Muscle of arm (tissue), 12 donors: ENCODE measurements around the gene MYMX. TPM values are rescaled to one million over a fixed set of nuclear protein-coding genes. Genes with fewer than 3 reads are reported as not detected.

Experiments used
- DNase-seq: peaks from one replicate; pipeline ENCODE4 v3.0.0-alpha.2; 2013
- polyA plus RNA-seq, 12 donors: library from polyadenylated mRNA; unstranded; fragments of 120-200 nt; gene quantifications; one replicate each; pipeline ENCODE4 v1.2.1, GENCODE V29; 2013; ENCODE audit not compliant: insufficient read length in 12 of 12

MYMX gene
- polyA plus RNA-seq, 12 donors = 7.9 to 28.6 (median 18.8) TPM; not detected in 2

GRCh38 chr6:44262467-44263353 is 46.0 kb downstream of the MYMX start:
- DNase-seq = no peak

GRCh38 chr6:44263354-44264100 is 46.8 kb downstream of the MYMX start:
- DNase-seq = no peak

- DNase-seq = no peak
Measured at GRCh38 chr6:44264154-44265006, 47.7 kb downstream of the MYMX start.

- peak; percentile 92 for DNase-seq
Measured at GRCh38 chr6:44265007-44265721, 48.4 kb downstream of the MYMX start, which contains the start of gene NFKBIE. Gene NFKBIE, minus strand, starts transcription at chr6:44265551. Its CDS starts 205 bp downstream, at chr6:44265346.

- no peak for DNase-seq
Measured at GRCh38 chr6:44265722-44266233, 49.1 kb downstream of the MYMX start.

- DNase-seq = no peak
Measured at GRCh38 chr6:44266347-44266746, 49.6 kb downstream of the MYMX start.

- no peak for DNase-seq
Measured at GRCh38 chr6:44267252-44267651, 50.5 kb downstream of the MYMX start.

Other genes starting within 250 kb of the MYMX start
- 10 to 100 TPM in 11 of 12 donors, not detected in 1; 25.5 to 46.2 (median 30.6) TPM for gene MRPL14, start 89.5 kb upstream of the MYMX start, polyA plus RNA-seq
- gene TMEM63B, start 89.4 kb upstream of the MYMX start, polyA plus RNA-seq = 10 to 100 TPM in 11 of 12 donors, not detected in 1; 13.4 to 37.5 (median 17.9) TPM
- under 1 TPM in 10 of 12 donors, not detected in 2; 0.14 to 0.46 (median 0.29) TPM for gene CAPN11, start 58.1 kb upstream of the MYMX start, polyA plus RNA-seq
- gene SLC29A1, start 6.7 kb downstream of the MYMX start, polyA plus RNA-seq = 10 to 100 TPM in 11 of 12 donors, not detected in 1; 55.1 to 90.8 (median 73.6) TPM
- gene HSP90AB1, start 30.2 kb downstream of the MYMX start, polyA plus RNA-seq = 1,000 to 10,000 TPM in 3 of 12 donors, 100 to 1,000 TPM in 8, not detected in 1; 766 to 1,134 (median 924) TPM
- 10 to 100 TPM in 11 of 12 donors, not detected in 1; 26.4 to 41.9 (median 30.6) TPM for gene SLC35B2, start 40.6 kb downstream of the MYMX start, polyA plus RNA-seq
- 1 to 10 TPM in 11 of 12 donors, not detected in 1; 3.1 to 9.2 (median 4.5) TPM for gene NFKBIE, start 48.6 kb downstream of the MYMX start, polyA plus RNA-seq
- 1 to 10 TPM in 2 of 12 donors, under 1 TPM in 8, not detected in 2; 0.15 to 2.8 (median 0.38) TPM for gene TMEM151B, start 53.5 kb downstream of the MYMX start, polyA plus RNA-seq
- gene AARS2, start 96.4 kb downstream of the MYMX start, polyA plus RNA-seq = 10 to 100 TPM in 1 of 12 donors, 1 to 10 TPM in 10, not detected in 1; 7.4 to 13.8 (median 8.7) TPM
- not detected for gene SPATS1, start 125.7 kb downstream of the MYMX start, polyA plus RNA-seq
- 10 to 100 TPM in 11 of 12 donors, not detected in 1; 16.6 to 31.1 (median 28.8) TPM for gene CDC5L, start 170.8 kb downstream of the MYMX start, polyA plus RNA-seq